H9 (cell line): ENCODE data around the gene CCDC172. TPM values are rescaled to one million over a fixed set of nuclear protein-coding genes. Genes with fewer than 3 reads are reported as not detected.

Experiments used
- DNase-seq: peaks from one replicate; pipeline ENCODE4 v3.0.0-alpha.2; 2017
- H2AFZ ChIP-seq: one replicate; pipeline ENCODE4 v1.6.1; 2013; ENCODE audit warnings: mild to moderate bottlenecking, low read length, control low read depth, moderate library complexity
- H2AK5ac ChIP-seq: 2 replicates; pipeline ENCODE4 v1.6.1; 2013; ENCODE audit warnings: low read length, control low read depth, mixed read lengths; ENCODE audit not compliant: insufficient read length
- H2BK120ac ChIP-seq: one replicate; pipeline ENCODE4 v1.6.1; 2013; ENCODE audit warnings: low read depth, mild to moderate bottlenecking, low read length, control low read depth, inconsistent platforms; ENCODE audit not compliant: poor library complexity, severe bottlenecking
- H2BK12ac ChIP-seq: 2 replicates; pipeline ENCODE4 v1.6.1; 2013; ENCODE audit warnings: low read length, control low read depth, mixed read lengths, low read depth; ENCODE audit not compliant: insufficient read length
- H2BK15ac ChIP-seq: 2 replicates; pipeline ENCODE4 v1.6.1; 2013; ENCODE audit warnings: low read depth, low read length, control low read depth
- H2BK20ac ChIP-seq: one replicate; pipeline ENCODE4 v1.6.1; 2013; ENCODE audit warnings: low read depth, mild to moderate bottlenecking, low read length, control low read depth, inconsistent platforms; ENCODE audit not compliant: poor library complexity, severe bottlenecking
- H2BK5ac ChIP-seq: 2 replicates; pipeline ENCODE4 v1.6.1; 2013; ENCODE audit warnings: low read length, control low read depth, mixed read lengths; ENCODE audit not compliant: insufficient read length
- H3K14ac ChIP-seq: 2 replicates; pipeline ENCODE4 v1.6.1; 2013; ENCODE audit warnings: low read length, control low read depth; ENCODE audit not compliant: insufficient read depth
- H3K18ac ChIP-seq: 2 replicates; pipeline ENCODE4 v1.6.1; 2013; ENCODE audit warnings: low read depth, mild to moderate bottlenecking, mixed read lengths, low read length, control low read depth; ENCODE audit not compliant: insufficient read length
- H3K23ac ChIP-seq: 2 replicates; pipeline ENCODE4 v1.6.1; 2013; ENCODE audit warnings: low read length, control low read depth, mixed read lengths, low read depth; ENCODE audit not compliant: insufficient read length
- H3K23me2 ChIP-seq: 2 replicates; pipeline ENCODE4 v1.6.1; 2013; ENCODE audit warnings: low read depth, mild to moderate bottlenecking, mixed read lengths, low read length, control low read depth; ENCODE audit not compliant: insufficient read length, poor library complexity, severe bottlenecking
- H3K27ac ChIP-seq: 2 replicates; pipeline ENCODE4 v1.5.1; 2013; ENCODE audit warnings: low read length, control low read depth, mixed read lengths, low read depth; ENCODE audit not compliant: insufficient read length
- H3K27me3 ChIP-seq: 2 replicates; pipeline ENCODE4 v1.6.1; 2013; ENCODE audit warnings: low read length, control low read depth, inconsistent platforms; ENCODE audit not compliant: insufficient read depth
- H3K4ac ChIP-seq: 2 replicates; pipeline ENCODE4 v1.6.1; 2013; ENCODE audit warnings: low read depth, mild to moderate bottlenecking, control low read depth, inconsistent platforms, low read length, moderate library complexity
- H3K4me1 ChIP-seq: 2 replicates; pipeline ENCODE4 v1.6.1; 2013; ENCODE audit warnings: low read length, control low read depth, inconsistent platforms; ENCODE audit not compliant: insufficient read depth
- H3K4me2 ChIP-seq: 2 replicates; pipeline ENCODE4 v1.6.1; 2013; ENCODE audit warnings: low read length, control low read depth, mixed read lengths; ENCODE audit not compliant: insufficient read length, insufficient read depth
- H3K56ac ChIP-seq: 2 replicates; pipeline ENCODE4 v1.6.1; 2013; ENCODE audit warnings: low read depth, mild to moderate bottlenecking, mixed read lengths, low read length, control low read depth; ENCODE audit not compliant: insufficient read length
- H3K79me1 ChIP-seq: 2 replicates; pipeline ENCODE4 v1.6.1; 2013; ENCODE audit warnings: low read depth, mild to moderate bottlenecking, moderate library complexity, low read length, control low read depth, inconsistent platforms; ENCODE audit not compliant: insufficient read depth, poor library complexity, severe bottlenecking
- H3K79me2 ChIP-seq: 2 replicates; pipeline ENCODE4 v1.6.1; 2013; ENCODE audit warnings: low read length, control low read depth, inconsistent platforms; ENCODE audit not compliant: insufficient read depth
- H3K9ac ChIP-seq: 2 replicates; pipeline ENCODE4 v1.6.1; 2013; ENCODE audit warnings: low read length, control low read depth, mixed read lengths; ENCODE audit not compliant: insufficient read length; ENCODE audit errors: extremely low read depth
- H3K9me3 ChIP-seq: one replicate; pipeline ENCODE4 v1.6.1; 2013; ENCODE audit warnings: low read depth, low read length, inconsistent platforms; ENCODE audit not compliant: control insufficient read depth
- H3T11ph ChIP-seq: one replicate; pipeline ENCODE4 v1.6.1; 2013; ENCODE audit warnings: mild to moderate bottlenecking, low read length, control low read depth, inconsistent platforms
- H4K20me1 ChIP-seq: one replicate; pipeline ENCODE4 v1.6.1; 2013; ENCODE audit not compliant: control insufficient read depth, insufficient read length, insufficient read depth
- H4K5ac ChIP-seq: 2 replicates; pipeline ENCODE4 v1.6.1; 2013; ENCODE audit warnings: low read depth, mild to moderate bottlenecking, mixed read lengths, low read length, control low read depth; ENCODE audit not compliant: insufficient read length
- H4K8ac ChIP-seq: replicated peaks from 2 replicates; pipeline ENCODE4 v1.6.1; 2013; ENCODE audit warnings: low read length, control low read depth, mixed read lengths, low read depth; ENCODE audit not compliant: insufficient read length
- H4K91ac ChIP-seq: 2 replicates; pipeline ENCODE4 v1.6.1; 2013; ENCODE audit warnings: low read depth, mild to moderate bottlenecking, moderate library complexity, mixed read lengths, low read length, control low read depth; ENCODE audit not compliant: insufficient read length
- H3K27ac Mint-ChIP-seq, 3 experiments: 2 replicates in 2 of 3; 3 replicates in 1 of 3; pipeline ENCODE4 v1.8.0; 2020 to 2021; ENCODE audit warnings: mixed read lengths in 3 of 3, mild to moderate bottlenecking in 1 of 3, moderate library complexity in 1 of 3
- H3K27me3 Mint-ChIP-seq: 2 replicates; pipeline ENCODE4 v1.8.0; 2021; ENCODE audit warnings: low read depth, mild to moderate bottlenecking, moderate library complexity, mixed read lengths
- H3K36me3 Mint-ChIP-seq, 3 experiments: 2 replicates in 2 of 3; 3 replicates in 1 of 3; pipeline ENCODE4 v1.8.0; 2020 to 2021; ENCODE audit warnings: low read depth in 3 of 3, mixed read lengths in 3 of 3; ENCODE audit not compliant: insufficient read depth in 1 of 3
- H3K4me1 Mint-ChIP-seq, 2 experiments: 2 replicates each; pipeline ENCODE4 v1.8.0; 2020; ENCODE audit warnings: mixed read lengths in 2 of 2
- H3K4me3 Mint-ChIP-seq, 2 experiments: 2 replicates in 1 of 2; 3 replicates in 1 of 2; pipeline ENCODE4 v1.8.0; 2020 to 2021; ENCODE audit warnings: mild to moderate bottlenecking in 2 of 2, mixed read lengths in 2 of 2, moderate library complexity in 1 of 2
- H3K9me3 Mint-ChIP-seq, 2 experiments: 2 replicates in 1 of 2; 3 replicates in 1 of 2; pipeline ENCODE4 v1.8.0; 2020; ENCODE audit warnings: mild to moderate bottlenecking in 2 of 2, mixed read lengths in 2 of 2, moderate library complexity in 1 of 2
- WGBS: extraction: QIAGEN DNeasy Blood & Tissue Kit; methylation state at CpG from one replicate; pipeline ENCODE4 v1.1.7; 2013; ENCODE audit warnings: missing lambda C conversion rate, low lambda C conversion rate, mixed read lengths; ENCODE audit not compliant: insufficient read length; ENCODE audit errors: extremely low coverage; 5-methylcytosine and 5-hydroxymethylcytosine counted together
- total RNA-seq: library from RNA; stranded (reverse); gene quantifications from 2 replicates; pipeline ENCODE4 v1.2.1, GENCODE V29; 2021
- TF ChIP-seq, protein P1 (sequence below): fragments of 200-600 bp; sonication (generic); conservative IDR thresholded peaks from 3 replicates; pipeline ENCODE4 v1.8.0; 2021; ENCODE audit warnings: antibody characterized with exemption, mild to moderate bottlenecking

Gene CCDC172
- total RNA-seq, 1 experiment from 2014 or later: 1.3 TPM

DNA sequence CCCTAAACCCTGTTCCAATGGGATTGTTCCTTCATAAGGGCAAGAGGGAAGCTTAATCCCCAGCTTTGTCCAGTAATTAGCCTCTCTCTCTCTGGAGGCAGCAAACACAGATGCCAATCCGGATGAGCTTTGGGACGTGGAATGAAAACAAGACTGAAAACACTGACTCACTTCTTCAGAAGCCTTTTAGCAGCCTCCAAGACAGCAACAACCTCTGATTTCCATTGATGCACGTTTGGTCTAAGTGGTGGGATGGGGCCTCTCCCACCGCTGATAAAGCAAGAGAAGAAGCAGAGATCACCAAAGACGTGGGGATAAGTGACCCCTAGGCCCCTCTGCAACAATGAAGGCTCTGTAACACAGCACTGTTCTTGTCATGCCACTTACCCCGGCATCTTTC, 45.4 kb upstream of the CCDC172 start:
- no peak for DNase-seq
- no peak overlapping the region for H3T11ph ChIP-seq
- H2AK5ac ChIP-seq: no peak overlapping the region
- H4K8ac ChIP-seq: no peak overlapping the region
- no peaks in the 10 kb centered on the region for H3K79me1 ChIP-seq
- H3K4me1 ChIP-seq: peaks cover 2% of the 10 kb centered on the region; the same call in 1 of the 2 replicates
- H3K23ac ChIP-seq: no peak overlapping the region
- H3K79me2 ChIP-seq: no peaks in the 10 kb centered on the region
- Mint-ChIP-seq H3K27ac (no peak overlapping the region), H3K36me3 (no peaks in the 10 kb centered on the region), H3K9me3 (no peaks in the 10 kb centered on the region; a peak in 1 of 5 replicates), H3K4me1 (peaks cover 10 to 14% of the 10 kb centered on the region in 2 experiments), H3K27me3 (peaks cover 6% of the 10 kb centered on the region), H3K4me3 (no peak overlapping the region)
- no peak overlapping the region for H3K18ac ChIP-seq
- WGBS: no CpG with 5 or more reads among the region's 6 CpGs
- H3K23me2 ChIP-seq: peaks cover 9% of the 10 kb centered on the region
- no peak overlapping the region for H3K27ac ChIP-seq
- H2BK120ac ChIP-seq: no peak overlapping the region
- no peak overlapping the region for H2BK20ac ChIP-seq
- H3K9me3 ChIP-seq: no peaks in the 10 kb centered on the region
- H3K4ac ChIP-seq: no peak overlapping the region
- H2BK15ac ChIP-seq: no peak overlapping the region
- no peak overlapping the region for H2BK5ac ChIP-seq
- no peak overlapping the region for H3K4me2 ChIP-seq
- TF ChIP-seq, protein P1, sequence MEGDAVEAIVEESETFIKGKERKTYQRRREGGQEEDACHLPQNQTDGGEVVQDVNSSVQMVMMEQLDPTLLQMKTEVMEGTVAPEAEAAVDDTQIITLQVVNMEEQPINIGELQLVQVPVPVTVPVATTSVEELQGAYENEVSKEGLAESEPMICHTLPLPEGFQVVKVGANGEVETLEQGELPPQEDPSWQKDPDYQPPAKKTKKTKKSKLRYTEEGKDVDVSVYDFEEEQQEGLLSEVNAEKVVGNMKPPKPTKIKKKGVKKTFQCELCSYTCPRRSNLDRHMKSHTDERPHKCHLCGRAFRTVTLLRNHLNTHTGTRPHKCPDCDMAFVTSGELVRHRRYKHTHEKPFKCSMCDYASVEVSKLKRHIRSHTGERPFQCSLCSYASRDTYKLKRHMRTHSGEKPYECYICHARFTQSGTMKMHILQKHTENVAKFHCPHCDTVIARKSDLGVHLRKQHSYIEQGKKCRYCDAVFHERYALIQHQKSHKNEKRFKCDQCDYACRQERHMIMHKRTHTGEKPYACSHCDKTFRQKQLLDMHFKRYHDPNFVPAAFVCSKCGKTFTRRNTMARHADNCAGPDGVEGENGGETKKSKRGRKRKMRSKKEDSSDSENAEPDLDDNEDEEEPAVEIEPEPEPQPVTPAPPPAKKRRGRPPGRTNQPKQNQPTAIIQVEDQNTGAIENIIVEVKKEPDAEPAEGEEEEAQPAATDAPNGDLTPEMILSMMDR: no peak
- H3K14ac ChIP-seq: no peak overlapping the region
- H3K27me3 ChIP-seq: peaks cover 16% of the 10 kb centered on the region; the same call in 1 of the 2 replicates
- H2BK12ac ChIP-seq: no peak overlapping the region
- no peak overlapping the region for H2AFZ ChIP-seq
- no peak overlapping the region for H4K91ac ChIP-seq
- no peak overlapping the region for H4K5ac ChIP-seq
- peaks cover 4% of the 10 kb centered on the region for H4K20me1 ChIP-seq
- no peak overlapping the region for H3K9ac ChIP-seq
- no peak overlapping the region for H3K56ac ChIP-seq
